ENCODE measurements around the gene C10orf71. TPM values are rescaled to one million over a fixed set of nuclear protein-coding genes. Genes with fewer than 3 reads are reported as not detected.

The C10orf71 gene
- total and polyA plus RNA-seq, 2 of the 8 experiments (the other 6 are each of a cell fraction or from before 2014, with no cell fraction given), result not detected

DNA sequence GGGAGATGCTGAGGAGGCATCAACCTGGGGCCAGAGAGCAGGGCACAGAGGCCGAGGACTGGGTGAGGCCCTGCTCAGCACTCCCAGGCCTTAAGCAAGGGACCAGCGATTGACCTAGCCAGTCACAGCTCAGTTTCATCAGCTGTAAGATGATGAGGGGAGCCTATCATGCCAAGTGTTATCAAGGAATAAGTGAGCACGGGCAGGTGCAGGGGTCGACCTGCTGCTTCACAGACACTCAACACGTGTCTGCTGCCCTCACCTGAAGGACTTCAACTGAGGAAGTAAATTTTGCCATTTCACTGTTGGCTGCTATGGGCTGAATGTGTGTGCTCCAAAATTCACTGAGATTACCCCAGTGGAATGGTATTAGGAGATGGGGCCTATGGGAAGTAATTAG is 9.9 kb downstream of the C10orf71 start:
- Histone ChIP-seq H2BK20ac (ENCODE audit: low read length) (no peak overlapping the region), H3K18ac (ENCODE audit: extremely low read depth, low read length) (no peak overlapping the region), H3K9ac (replicated peaks in 1 of 4; ENCODE audit: extremely low read depth in 1 of 4, low read depth in 3 of 4, low read length in 3 of 4) (no peak overlapping the region), H2BK120ac (replicated peaks; ENCODE audit: low read depth, low read length) (no peak overlapping the region), H4K8ac (ENCODE audit: extremely low read depth, insufficient read depth, low read length) (no peak overlapping the region; the same call in 1 of the 2 replicates), H3K27me3 (replicated peaks in 1 of 4; ENCODE audit: control insufficient read depth in 3 of 4, extremely low read depth in 1 of 4, insufficient read depth in 3 of 4, low read length in 3 of 4) (no peaks in the 10 kb centered on the region), H4K91ac (replicated peaks; ENCODE audit: insufficient read length, low read length) (no peak overlapping the region), H4K5ac (ENCODE audit: insufficient read length, low read depth, low read length) (no peak overlapping the region), H4K20me1 (replicated peaks in 1 of 2; ENCODE audit: control insufficient read depth in 1 of 2, insufficient read depth in 2 of 2, low read length in 2 of 2) (no peaks in the 10 kb centered on the region), H2BK12ac (ENCODE audit: low read depth, low read length) (no peak overlapping the region), H3K4me3 (ENCODE audit: extremely low read depth in 1 of 4, insufficient read depth in 2 of 4, low read depth in 3 of 4, low read length in 4 of 4) (no peak overlapping the region), H3K4me2 (ENCODE audit: insufficient read depth in 1 of 2, low read depth in 2 of 2, low read length in 2 of 2) (no peak overlapping the region), H3K36me3 (ENCODE audit: control insufficient read depth in 2 of 4, insufficient read depth in 4 of 4, low read length in 3 of 4) (no peaks in the 10 kb centered on the region), H3K23ac (ENCODE audit: insufficient read length) (no peak overlapping the region), H2BK15ac (ENCODE audit: low read length) (no peak overlapping the region), H3K27ac (ENCODE audit: low read depth, low read length) (no peak overlapping the region), H3K4ac (replicated peaks; ENCODE audit: insufficient read length, low read depth, low read length) (no peak overlapping the region), H3K4me1 (replicated peaks in 1 of 4; ENCODE audit: control insufficient read depth in 3 of 4, insufficient read depth in 4 of 4, low read length in 3 of 4) (no peaks in the 10 kb centered on the region; a peak in 1 of 7 replicates), H3K23me2 (ENCODE audit: low read depth, low read length) (no peaks in the 10 kb centered on the region), H2BK5ac (ENCODE audit: low read depth, low read length) (no peak overlapping the region), H3K9me3 (ENCODE audit: insufficient read depth in 2 of 2, low read depth in 1 of 2, low read length in 1 of 2) (no peaks in the 10 kb centered on the region), H3K79me1 (ENCODE audit: low read depth, low read length) (no peaks in the 10 kb centered on the region), H3K14ac (ENCODE audit: insufficient read length) (no peak overlapping the region), H2AK5ac (ENCODE audit: low read depth, low read length) (no peak overlapping the region), H3K79me2 (ENCODE audit: control insufficient read depth in 1 of 2, insufficient read depth in 2 of 2, low read length in 2 of 2) (no peaks in the 10 kb centered on the region), H2AFZ (ENCODE audit: low read length) (no peak overlapping the region), H3K56ac (replicated peaks; ENCODE audit: insufficient read length, low read depth, low read length) (no peak overlapping the region)
- WGBS, 2 experiments (ENCODE audit: extremely low coverage in 1 of 2, insufficient coverage in 1 of 2, insufficient read length in 1 of 2, insufficient replicate concordance in 2 of 2, low coverage in 1 of 2, low lambda C conversion rate in 2 of 2, missing lambda C conversion rate in 1 of 2), result 92% methylated on average over 5 of the region's 5 CpGs; no CpG with 5 or more reads in 1 of the 2 experiments
- TF ChIP-seq, protein P1, sequence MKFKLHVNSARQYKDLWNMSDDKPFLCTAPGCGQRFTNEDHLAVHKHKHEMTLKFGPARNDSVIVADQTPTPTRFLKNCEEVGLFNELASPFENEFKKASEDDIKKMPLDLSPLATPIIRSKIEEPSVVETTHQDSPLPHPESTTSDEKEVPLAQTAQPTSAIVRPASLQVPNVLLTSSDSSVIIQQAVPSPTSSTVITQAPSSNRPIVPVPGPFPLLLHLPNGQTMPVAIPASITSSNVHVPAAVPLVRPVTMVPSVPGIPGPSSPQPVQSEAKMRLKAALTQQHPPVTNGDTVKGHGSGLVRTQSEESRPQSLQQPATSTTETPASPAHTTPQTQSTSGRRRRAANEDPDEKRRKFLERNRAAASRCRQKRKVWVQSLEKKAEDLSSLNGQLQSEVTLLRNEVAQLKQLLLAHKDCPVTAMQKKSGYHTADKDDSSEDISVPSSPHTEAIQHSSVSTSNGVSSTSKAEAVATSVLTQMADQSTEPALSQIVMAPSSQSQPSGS (IDR thresholded peaks at IDR 0.05; ENCODE audit: low read length), result no peak
- POLR2A ChIA-PET (ENCODE audit: partially characterized antibody), result no interaction called here
- no peak for DNase-seq (ENCODE audit: low read depth in 1 of 2, low spot score in 2 of 2)
- no peak for FAIRE-seq
- CTCF ChIA-PET (ENCODE audit: partially characterized antibody), result interaction anchor here (0.6 kb wide), 1 partner anchor 33 kb away, joined by 3 read pairs; no protein-coding TSS in a partner anchor
